Cerebellar nuclear complex (tissue), 1 donor: ENCODE data around the gene PLAC8.
"Not testable (repeated sequence)": the region's sequence is repeated elsewhere in the genome, so short reads cannot be mapped to it uniquely, and the experiment has no call there.

Experiments used
- DNase-seq, 2 experiments: peaks; one replicate each; lab custom pipeline; 2025; lab: John Stamatoyannopoulos, UW

PLAC8 gene

DNA sequence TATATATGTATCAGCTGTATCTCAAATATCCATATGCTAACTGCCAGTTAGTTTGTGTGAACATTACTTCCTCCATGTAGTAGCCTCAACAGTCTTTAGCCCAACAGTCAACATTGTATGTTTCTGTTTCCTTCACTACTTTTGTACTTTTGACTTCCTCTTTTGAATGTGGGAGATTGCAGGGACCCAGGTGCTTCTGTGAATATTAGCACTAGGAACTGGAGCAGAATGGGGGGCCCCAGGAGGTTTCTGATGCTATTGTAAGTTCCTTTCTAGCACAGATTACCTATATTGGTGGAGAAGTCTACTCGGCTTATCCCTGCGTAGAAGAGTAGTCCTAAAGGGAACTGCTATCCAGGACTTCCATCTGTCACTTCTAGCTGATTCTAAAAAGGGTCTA lies 2.3 kb downstream of the PLAC8 start:
- no peak for DNase-seq

- not testable (repeated sequence) for DNase-seq
Measured at GRCh38 chr4:83111751-83112141, 2.8 kb downstream of the PLAC8 start.

GRCh38 chr4:83110970-83111750 lies 3.4 kb downstream of the PLAC8 start:
- DNase-seq: no peak

GRCh38 chr4:83110223-83110945 lies 4.1 kb downstream of the PLAC8 start:
- peak in 1 of 2 experiments; percentile 15 for DNase-seq

- no peak for DNase-seq
Measured at GRCh38 chr4:83109480-83110222, 4.9 kb downstream of the PLAC8 start.

GRCh38 chr4:83108101-83108861 lies 6.2 kb downstream of the PLAC8 start:
- no peak for DNase-seq

- DNase-seq: no peak
Measured at GRCh38 chr4:83107631-83108030, 6.9 kb downstream of the PLAC8 start.

DNA sequence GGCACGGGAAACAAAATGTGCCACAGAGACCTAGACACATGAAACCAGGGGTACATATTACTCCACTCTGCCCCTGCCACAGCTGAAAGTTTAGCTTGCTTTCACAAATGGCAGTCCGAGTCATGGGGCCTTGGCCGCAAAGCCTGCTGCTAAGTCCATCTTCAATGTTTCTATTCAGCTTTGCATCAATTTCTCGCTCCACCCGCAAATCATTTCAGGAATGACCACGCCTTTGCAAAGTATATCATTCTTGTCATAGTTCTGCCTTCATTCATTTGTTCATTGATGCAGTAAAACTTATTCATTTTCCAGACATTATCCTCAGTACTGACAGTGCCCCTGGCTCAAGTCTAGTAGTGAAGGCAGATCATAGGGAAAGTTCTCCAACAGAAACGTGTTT lies 9.5 kb downstream of the PLAC8 start:
- DNase-seq: no peak

DNA sequence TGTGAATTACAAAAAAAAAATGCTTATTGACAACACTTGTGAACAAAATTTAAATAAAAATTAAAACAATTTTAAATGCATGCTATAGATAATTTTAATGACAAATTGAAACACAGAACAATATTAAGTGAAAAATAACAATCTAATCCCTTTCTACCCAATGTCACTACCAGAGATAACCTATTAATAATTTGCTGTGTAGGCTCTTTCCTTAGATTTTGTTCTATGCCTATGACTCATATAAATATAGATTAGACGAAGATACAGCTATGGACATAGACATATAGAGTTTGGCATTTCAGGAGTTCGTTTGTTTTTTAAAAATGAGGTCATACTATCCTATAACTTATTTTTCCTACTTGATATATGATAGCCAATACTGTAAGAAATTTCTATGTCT lies 18.1 kb downstream of the PLAC8 start:
- no peak for DNase-seq

DNA sequence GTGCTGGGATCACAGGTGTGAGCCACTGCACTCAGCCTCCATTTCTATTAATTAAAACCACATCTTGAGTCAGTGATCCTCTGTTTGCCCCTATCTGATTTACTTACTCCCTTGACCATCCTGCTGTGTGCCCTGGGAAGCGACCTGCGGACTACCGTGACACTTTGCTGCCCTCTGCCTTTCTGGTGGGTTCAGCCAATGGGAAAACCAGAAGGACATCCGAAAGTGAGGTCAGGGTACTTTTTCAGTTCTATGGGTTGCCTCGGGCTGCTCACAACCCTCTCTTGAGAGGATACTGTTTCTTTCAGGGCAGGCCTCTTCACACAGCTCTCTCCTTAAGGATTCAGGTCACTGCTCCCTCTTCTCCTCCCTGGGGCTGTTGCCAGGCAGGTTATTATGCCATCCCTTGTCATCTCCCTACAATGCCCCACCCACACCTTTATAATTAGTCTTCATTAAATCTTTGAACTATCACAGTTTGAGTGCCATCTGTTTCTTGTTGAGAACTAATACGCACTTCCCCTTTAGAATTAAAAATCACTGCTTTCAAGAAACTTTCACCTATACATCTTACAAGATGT lies 21.4 kb downstream of the PLAC8 start:
- no peak for DNase-seq

- DNase-seq: no peak
Measured at GRCh38 chr4:83089410-83090157, 24.9 kb downstream of the PLAC8 start.

- DNase-seq: not testable (repeated sequence)
Measured at GRCh38 chr4:83084956-83085355, 29.6 kb downstream of the PLAC8 start.

- DNase-seq: no peak
Measured at GRCh38 chr4:83083925-83084475, 30.5 kb downstream of the PLAC8 start.

DNA sequence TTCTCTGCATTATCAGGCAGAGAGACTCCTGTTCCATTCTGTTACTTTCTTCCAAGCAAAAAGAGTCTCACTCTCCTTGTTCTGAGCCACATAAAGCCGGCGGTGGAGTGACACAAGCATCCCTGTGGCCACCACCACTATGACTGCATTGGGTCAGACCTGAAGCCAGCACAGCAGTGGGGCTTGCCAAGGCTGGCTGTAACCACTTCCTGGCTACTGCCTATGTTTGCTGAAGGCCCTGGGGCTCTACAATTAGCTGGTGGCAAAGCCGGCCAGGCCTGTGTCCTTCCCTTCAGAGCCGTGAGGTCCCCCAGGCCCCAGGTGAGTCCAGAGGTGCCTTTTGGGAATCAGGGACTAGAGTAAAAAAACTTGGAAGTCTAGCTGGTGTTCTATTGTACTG lies 31.8 kb downstream of the PLAC8 start:
- DNase-seq: no peak

- DNase-seq: no peak
Measured at GRCh38 chr4:83080561-83080960, 34.0 kb downstream of the PLAC8 start.

DNA sequence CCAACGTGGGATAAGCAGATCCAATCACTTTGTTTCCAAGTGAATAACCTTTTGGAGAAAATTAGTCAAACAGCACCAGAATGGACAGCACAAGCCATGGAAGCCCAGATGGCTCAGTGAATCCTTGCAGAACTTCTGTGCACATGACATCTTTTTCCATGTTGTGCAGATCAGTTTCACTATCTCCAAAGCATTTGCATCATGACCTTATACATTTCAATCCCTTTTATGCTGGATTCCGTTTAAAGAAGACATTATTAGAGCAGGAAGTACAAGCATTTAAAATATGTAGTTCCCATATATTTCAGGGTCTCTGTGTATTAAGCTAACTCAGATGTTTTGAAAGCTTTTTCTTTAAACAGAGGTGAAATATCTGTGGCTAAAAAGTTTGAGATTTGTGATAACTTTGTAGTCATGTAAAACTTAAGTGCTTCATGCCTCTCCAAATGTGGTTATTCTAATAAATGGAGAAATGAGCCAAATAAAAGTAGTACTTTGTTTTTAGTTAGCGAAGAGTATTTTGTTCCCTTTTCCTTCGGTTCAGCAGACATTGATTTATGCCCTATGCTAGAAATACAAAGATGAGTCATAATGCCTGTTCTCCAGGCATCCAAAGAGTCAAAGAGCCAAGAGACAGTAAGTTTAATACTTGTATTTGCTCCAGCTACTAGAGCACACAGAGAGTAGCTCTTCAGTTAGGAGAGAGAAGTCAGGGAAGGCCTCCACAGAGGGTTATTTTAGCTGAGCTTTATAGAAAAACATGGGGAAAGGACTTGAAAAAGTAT lies 39.0 kb downstream of the PLAC8 start:
- DNase-seq: no peak

DNA sequence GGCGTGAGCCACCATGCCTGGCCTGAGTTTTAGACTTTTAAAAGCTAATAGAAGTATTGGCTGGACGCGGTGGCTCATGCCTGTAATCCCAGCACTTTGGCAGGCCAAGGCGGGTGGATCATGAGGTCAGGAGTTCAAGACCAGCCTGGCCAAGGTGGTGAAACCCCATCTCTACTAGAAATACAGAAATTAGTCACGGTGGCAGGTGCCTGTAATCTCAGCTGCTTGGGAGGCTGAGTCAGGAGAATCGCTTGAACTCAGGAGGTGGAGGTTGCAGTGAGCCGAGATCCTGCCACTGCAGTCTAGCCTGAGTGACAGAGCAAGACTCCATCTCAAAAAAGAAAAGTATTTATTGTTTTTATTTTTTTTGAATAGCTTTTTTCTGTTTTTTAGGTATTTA lies 39.7 kb downstream of the PLAC8 start:
- DNase-seq: not testable (repeated sequence)

- no peak for DNase-seq
Measured at GRCh38 chr4:83074086-83074704, 40.3 kb downstream of the PLAC8 start.

- DNase-seq: no peak
Measured at GRCh38 chr4:83071116-83071515, 43.4 kb downstream of the PLAC8 start.
